MM.1S (cell line): ENCODE results near the gene SRCIN1.

ENCODE experiments used
- DNase-seq: peaks from one replicate; pipeline ENCODE4 v3.0.0-alpha.2; 2015
- H2AFZ ChIP-seq: fragments of 300-600 bp; sonication (generic); 2 replicates; pipeline ENCODE4 v1.6.0; 2016; ENCODE audit warnings: antibody characterized with exemption, low read length
- H3F3A ChIP-seq: fragments of 300-600 bp; sonication (generic); 2 replicates; pipeline ENCODE4 v1.6.1; 2016; ENCODE audit warnings: mild to moderate bottlenecking, antibody characterized with exemption, low read length, moderate library complexity, mixed read lengths; ENCODE audit not compliant: insufficient read depth
- H3K27ac ChIP-seq: fragments of 300-600 bp; sonication (generic); 2 replicates; pipeline ENCODE4 v1.5.1; 2016; ENCODE audit warnings: mild to moderate bottlenecking, low read length
- H3K27me3 ChIP-seq: fragments of 300-600 bp; sonication (generic); replicated peaks from 2 replicates; pipeline ENCODE4 v1.6.0; 2016; ENCODE audit warnings: low read length; ENCODE audit not compliant: insufficient read depth
- H3K36me3 ChIP-seq: fragments of 300-600 bp; sonication (generic); replicated peaks from 2 replicates; pipeline ENCODE4 v1.6.1; 2016; ENCODE audit warnings: mild to moderate bottlenecking, low read length, mixed read lengths; ENCODE audit not compliant: insufficient read depth
- H3K4me1 ChIP-seq: fragments of 300-600 bp; sonication (generic); 2 replicates; pipeline ENCODE4 v1.6.1; 2016; ENCODE audit warnings: low read length, mixed read lengths
- H3K4me2 ChIP-seq: fragments of 300-600 bp; sonication (generic); 2 replicates; pipeline ENCODE4 v1.6.0; 2016; ENCODE audit warnings: low read depth, low read length
- H3K4me3 ChIP-seq: fragments of 300-600 bp; sonication (generic); 2 replicates; pipeline ENCODE4 v1.5.1; 2016; ENCODE audit warnings: low read length, mixed read lengths
- H3K79me2 ChIP-seq: fragments of 300-600 bp; sonication (generic); 2 replicates; pipeline ENCODE4 v1.6.1; 2016; ENCODE audit warnings: mixed run types, low read length, mixed read lengths
- H3K9ac ChIP-seq: fragments of 300-600 bp; sonication (generic); 2 replicates; pipeline ENCODE4 v1.6.1; 2016; ENCODE audit warnings: low read length, mixed read lengths
- H3K9me2 ChIP-seq: fragments of 300-600 bp; sonication (generic); replicated peaks from 2 replicates; pipeline ENCODE4 v1.6.1; 2016; ENCODE audit warnings: mild to moderate bottlenecking, low read length, mixed read lengths; ENCODE audit not compliant: insufficient read depth
- H3K9me3 ChIP-seq: fragments of 300-600 bp; sonication (generic); replicated peaks from 2 replicates; pipeline ENCODE4 v1.6.1; 2016; ENCODE audit warnings: mild to moderate bottlenecking, low read length, mixed read lengths; ENCODE audit not compliant: insufficient read depth
- H4K20me1 ChIP-seq: fragments of 300-600 bp; sonication (generic); 2 replicates; pipeline ENCODE4 v1.6.1; 2016; ENCODE audit warnings: mild to moderate bottlenecking, low read length, moderate library complexity, mixed read lengths; ENCODE audit not compliant: insufficient read depth
- EZH2 ChIP-seq: fragments of 300-600 bp; sonication (generic); optimal IDR thresholded peaks from 2 replicates; pipeline ENCODE3; 2017; ENCODE audit warnings: low read depth, mild to moderate bottlenecking, antibody characterized with exemption, low read length, mixed read lengths
- EZH2phosphoT487 ChIP-seq: fragments of 300-600 bp; sonication (generic); IDR thresholded peaks from 2 replicates; pipeline ENCODE4 v1.6.1; 2018; ENCODE audit warnings: antibody characterized with exemption, low read length
- TF ChIP-seq, protein P1 (sequence below): fragments of 300-600 bp; sonication (generic); IDR thresholded peaks from 2 replicates; pipeline ENCODE4 v1.5.1; 2016; ENCODE audit warnings: antibody characterized with exemption, low read length, mixed read lengths

Gene SRCIN1

DNA sequence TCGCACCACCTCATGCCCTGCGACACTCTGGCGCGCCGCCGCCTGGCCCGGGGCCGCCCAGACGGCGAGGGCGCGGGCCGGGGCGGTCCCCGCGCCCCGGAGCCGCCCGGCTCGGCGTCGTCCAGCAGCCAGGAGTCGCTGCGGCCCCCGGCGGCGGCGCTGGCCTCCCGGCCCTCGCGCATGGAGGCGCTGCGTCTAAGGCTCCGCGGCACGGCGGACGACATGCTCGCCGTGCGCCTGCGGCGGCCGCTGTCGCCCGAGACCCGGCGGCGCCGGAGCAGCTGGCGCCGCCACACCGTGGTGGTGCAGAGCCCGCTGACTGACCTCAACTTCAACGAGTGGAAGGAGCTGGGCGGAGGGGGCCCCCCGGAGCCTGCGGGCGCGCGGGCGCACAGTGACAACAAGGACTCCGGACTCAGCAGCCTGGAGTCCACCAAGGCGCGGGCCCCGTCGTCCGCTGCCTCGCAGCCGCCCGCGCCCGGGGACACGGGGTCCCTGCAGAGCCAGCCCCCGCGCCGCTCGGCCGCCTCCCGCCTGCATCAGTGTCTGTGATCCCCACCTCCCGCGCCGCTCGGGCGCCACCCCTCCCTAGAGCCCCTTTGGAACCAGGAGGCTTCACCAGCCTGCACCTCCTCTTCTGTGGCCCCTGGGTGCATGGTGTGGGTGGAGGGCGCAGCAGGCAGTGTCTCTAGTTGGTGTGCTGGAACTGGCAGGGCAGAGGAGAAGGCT is 95.2 kb downstream of the SRCIN1 start:
- no peak overlapping the region for H3K4me3 ChIP-seq
- no peaks in the 10 kb centered on the region for H3K79me2 ChIP-seq
- no peaks in the 10 kb centered on the region for H4K20me1 ChIP-seq
- no peak for DNase-seq
- no peaks in the 10 kb centered on the region for H3K4me1 ChIP-seq
- H3K4me2 ChIP-seq, result no peak overlapping the region
- H2AFZ ChIP-seq, result no peak overlapping the region
- H3K9me3 ChIP-seq, result no peaks in the 10 kb centered on the region
- TF ChIP-seq EZH2, result no peak
- TF ChIP-seq, protein P1, sequence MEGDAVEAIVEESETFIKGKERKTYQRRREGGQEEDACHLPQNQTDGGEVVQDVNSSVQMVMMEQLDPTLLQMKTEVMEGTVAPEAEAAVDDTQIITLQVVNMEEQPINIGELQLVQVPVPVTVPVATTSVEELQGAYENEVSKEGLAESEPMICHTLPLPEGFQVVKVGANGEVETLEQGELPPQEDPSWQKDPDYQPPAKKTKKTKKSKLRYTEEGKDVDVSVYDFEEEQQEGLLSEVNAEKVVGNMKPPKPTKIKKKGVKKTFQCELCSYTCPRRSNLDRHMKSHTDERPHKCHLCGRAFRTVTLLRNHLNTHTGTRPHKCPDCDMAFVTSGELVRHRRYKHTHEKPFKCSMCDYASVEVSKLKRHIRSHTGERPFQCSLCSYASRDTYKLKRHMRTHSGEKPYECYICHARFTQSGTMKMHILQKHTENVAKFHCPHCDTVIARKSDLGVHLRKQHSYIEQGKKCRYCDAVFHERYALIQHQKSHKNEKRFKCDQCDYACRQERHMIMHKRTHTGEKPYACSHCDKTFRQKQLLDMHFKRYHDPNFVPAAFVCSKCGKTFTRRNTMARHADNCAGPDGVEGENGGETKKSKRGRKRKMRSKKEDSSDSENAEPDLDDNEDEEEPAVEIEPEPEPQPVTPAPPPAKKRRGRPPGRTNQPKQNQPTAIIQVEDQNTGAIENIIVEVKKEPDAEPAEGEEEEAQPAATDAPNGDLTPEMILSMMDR, result no peak
- TF ChIP-seq EZH2phosphoT487, result no peak
- no peaks in the 10 kb centered on the region for H3K27me3 ChIP-seq
- no peaks in the 10 kb centered on the region for H3F3A ChIP-seq
- no peaks in the 10 kb centered on the region for H3K9me2 ChIP-seq
- H3K36me3 ChIP-seq, result no peaks in the 10 kb centered on the region
- H3K9ac ChIP-seq, result no peak overlapping the region
- no peak overlapping the region for H3K27ac ChIP-seq

DNA sequence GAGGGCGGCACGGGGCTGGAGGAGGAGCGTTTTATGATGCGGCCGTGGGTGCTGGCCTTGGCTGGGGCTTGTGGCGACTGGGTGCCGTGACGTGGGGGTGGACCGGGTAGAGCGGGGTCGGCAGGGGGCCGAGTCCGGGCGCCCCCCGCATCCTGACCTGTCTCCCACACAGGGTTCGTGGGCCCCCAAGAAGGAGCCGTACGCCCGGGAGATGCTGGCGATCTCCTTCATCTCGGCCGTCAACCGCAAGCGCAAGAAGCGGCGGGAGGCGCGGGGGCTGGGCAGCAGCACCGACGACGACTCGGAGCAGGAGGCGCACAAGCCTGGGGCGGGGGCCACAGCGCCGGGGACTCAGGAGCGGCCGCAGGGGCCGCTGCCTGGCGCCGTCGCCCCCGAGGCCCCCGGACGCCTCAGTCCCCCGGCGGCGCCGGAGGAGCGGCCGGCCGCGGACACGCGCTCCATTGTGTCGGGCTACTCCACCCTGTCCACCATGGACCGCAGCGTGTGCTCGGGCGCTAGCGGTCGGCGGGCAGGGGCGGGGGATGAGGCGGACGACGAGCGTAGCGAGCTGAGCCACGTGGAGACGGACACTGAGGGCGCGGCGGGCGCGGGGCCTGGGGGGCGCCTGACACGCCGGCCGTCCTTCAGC is 95.9 kb downstream of the SRCIN1 start:
- H3K4me2 ChIP-seq, result no peak overlapping the region
- no peak for DNase-seq
- H3K4me1 ChIP-seq, result no peaks in the 10 kb centered on the region
- H3K9me3 ChIP-seq, result no peaks in the 10 kb centered on the region
- H3K9ac ChIP-seq, result no peak overlapping the region
- no peaks in the 10 kb centered on the region for H3K36me3 ChIP-seq
- H3K4me3 ChIP-seq, result no peak overlapping the region
- no peak overlapping the region for H3K27ac ChIP-seq
- H3K9me2 ChIP-seq, result no peaks in the 10 kb centered on the region
- no peak for TF ChIP-seq EZH2
- TF ChIP-seq, protein P1, result no peak
- H3F3A ChIP-seq, result no peaks in the 10 kb centered on the region
- no peak overlapping the region for H2AFZ ChIP-seq
- H3K79me2 ChIP-seq, result no peaks in the 10 kb centered on the region
- H3K27me3 ChIP-seq, result no peaks in the 10 kb centered on the region
- no peaks in the 10 kb centered on the region for H4K20me1 ChIP-seq

GRCh38 chr17:38508954-38509771 is 96.6 kb downstream of the SRCIN1 start:
- Histone ChIP-seq H3K79me2 (no peaks in the 10 kb centered on the region), H3K9me2 (no peaks in the 10 kb centered on the region), H3F3A (no peaks in the 10 kb centered on the region), H4K20me1 (no peaks in the 10 kb centered on the region), H3K9me3 (no peaks in the 10 kb centered on the region), H3K27ac (no peak overlapping the region), H3K9ac (no peak overlapping the region), H2AFZ (no peak overlapping the region), H3K4me1 (no peaks in the 10 kb centered on the region), H3K27me3 (no peaks in the 10 kb centered on the region), H3K4me2 (no peak overlapping the region), H3K36me3 (no peaks in the 10 kb centered on the region), H3K4me3 (no peak overlapping the region)
- DNase-seq, result no peak
- TF ChIP-seq EZH2phosphoT487 (no peak), EZH2 (no peak)
- TF ChIP-seq, protein P1, result peak; percentile 22; the same call in 1 of the 2 replicates
